Osteocyte (in vitro differentiated cells): ENCODE measurements around the gene JPH4. TPM values are rescaled to one million over a fixed set of nuclear protein-coding genes. Genes with fewer than 3 reads are reported as not detected.

Source experiments
- DNase-seq: peaks from one replicate; pipeline ENCODE4 v3.0.0; 2021; ENCODE audit warnings: mixed read lengths; ENCODE audit not compliant: unreplicated experiment; ENCODE audit errors: extremely low spot score
- H3K27ac Mint-ChIP-seq: one replicate; pipeline ENCODE4 v1.8.0; 2021; ENCODE audit warnings: mild to moderate bottlenecking, mixed read lengths; ENCODE audit not compliant: unreplicated experiment
- H3K27me3 Mint-ChIP-seq: one replicate; pipeline ENCODE4 v1.8.0; 2021; ENCODE audit warnings: mixed read lengths; ENCODE audit not compliant: unreplicated experiment
- H3K36me3 Mint-ChIP-seq: one replicate; pipeline ENCODE4 v1.8.0; 2021; ENCODE audit warnings: mixed read lengths; ENCODE audit not compliant: unreplicated experiment
- H3K4me1 Mint-ChIP-seq: one replicate; pipeline ENCODE4 v1.8.0; 2021; ENCODE audit warnings: mixed read lengths; ENCODE audit not compliant: unreplicated experiment
- H3K4me3 Mint-ChIP-seq: one replicate; pipeline ENCODE4 v1.8.0; 2021; ENCODE audit warnings: mild to moderate bottlenecking, moderate library complexity, mixed read lengths; ENCODE audit not compliant: unreplicated experiment
- H3K9me3 Mint-ChIP-seq: one replicate; pipeline ENCODE4 v1.8.0; 2021; ENCODE audit warnings: mixed read lengths; ENCODE audit not compliant: unreplicated experiment
- total RNA-seq: library from RNA; stranded (reverse); gene quantifications from 2 replicates; pipeline ENCODE4 v1.2.1, GENCODE V29; 2021
- TF ChIP-seq, protein P1 (sequence below): fragments of 200-600 bp; sonication (generic); IDR thresholded peaks from 2 replicates; pipeline ENCODE4 v1.5.0; 2021; ENCODE audit warnings: antibody characterized with exemption, mild to moderate bottlenecking, moderate library complexity

JPH4 gene
- total RNA-seq, 1 donor from 2014 or later = not detected

DNA sequence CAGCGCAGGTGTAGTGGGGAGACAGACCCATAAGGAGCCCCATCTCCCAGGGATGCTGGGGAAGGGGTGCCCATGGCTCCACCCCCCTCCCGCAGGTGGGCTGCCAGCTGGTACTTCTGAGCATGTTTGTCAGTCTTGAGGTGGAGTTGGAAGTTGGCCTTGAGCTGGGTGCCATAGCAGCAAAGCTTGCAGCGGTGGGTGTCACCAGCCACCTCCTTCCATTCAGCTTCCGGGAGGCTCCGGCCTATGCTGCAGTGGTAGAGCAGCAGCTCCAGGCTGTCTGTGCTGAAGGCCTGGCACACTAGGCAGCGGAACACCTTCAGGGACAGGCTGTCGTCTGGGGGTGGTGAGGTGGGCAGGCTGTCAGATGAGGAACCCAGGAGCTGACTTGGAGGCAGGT lies 45.9 kb downstream of the JPH4 start:
- Mint-ChIP-seq H3K9me3 (no peaks in the 10 kb centered on the region), H3K36me3 (no peaks in the 10 kb centered on the region), H3K4me1 (no peaks in the 10 kb centered on the region), H3K4me3 (no peak overlapping the region), H3K27ac (no peak overlapping the region), H3K27me3 (no peaks in the 10 kb centered on the region)
- no peak for DNase-seq
- TF ChIP-seq, protein P1, sequence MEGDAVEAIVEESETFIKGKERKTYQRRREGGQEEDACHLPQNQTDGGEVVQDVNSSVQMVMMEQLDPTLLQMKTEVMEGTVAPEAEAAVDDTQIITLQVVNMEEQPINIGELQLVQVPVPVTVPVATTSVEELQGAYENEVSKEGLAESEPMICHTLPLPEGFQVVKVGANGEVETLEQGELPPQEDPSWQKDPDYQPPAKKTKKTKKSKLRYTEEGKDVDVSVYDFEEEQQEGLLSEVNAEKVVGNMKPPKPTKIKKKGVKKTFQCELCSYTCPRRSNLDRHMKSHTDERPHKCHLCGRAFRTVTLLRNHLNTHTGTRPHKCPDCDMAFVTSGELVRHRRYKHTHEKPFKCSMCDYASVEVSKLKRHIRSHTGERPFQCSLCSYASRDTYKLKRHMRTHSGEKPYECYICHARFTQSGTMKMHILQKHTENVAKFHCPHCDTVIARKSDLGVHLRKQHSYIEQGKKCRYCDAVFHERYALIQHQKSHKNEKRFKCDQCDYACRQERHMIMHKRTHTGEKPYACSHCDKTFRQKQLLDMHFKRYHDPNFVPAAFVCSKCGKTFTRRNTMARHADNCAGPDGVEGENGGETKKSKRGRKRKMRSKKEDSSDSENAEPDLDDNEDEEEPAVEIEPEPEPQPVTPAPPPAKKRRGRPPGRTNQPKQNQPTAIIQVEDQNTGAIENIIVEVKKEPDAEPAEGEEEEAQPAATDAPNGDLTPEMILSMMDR = no peak

GRCh38 chr14:23531391-23531790 lies 47.2 kb downstream of the JPH4 start:
- DNase-seq = no peak
- Mint-ChIP-seq H3K4me1 (no peaks in the 10 kb centered on the region), H3K9me3 (no peaks in the 10 kb centered on the region), H3K27me3 (no peaks in the 10 kb centered on the region), H3K36me3 (peaks cover under 1% of the 10 kb centered on the region), H3K4me3 (no peak overlapping the region), H3K27ac (no peak overlapping the region)
- TF ChIP-seq, protein P1 = no peak

DNA sequence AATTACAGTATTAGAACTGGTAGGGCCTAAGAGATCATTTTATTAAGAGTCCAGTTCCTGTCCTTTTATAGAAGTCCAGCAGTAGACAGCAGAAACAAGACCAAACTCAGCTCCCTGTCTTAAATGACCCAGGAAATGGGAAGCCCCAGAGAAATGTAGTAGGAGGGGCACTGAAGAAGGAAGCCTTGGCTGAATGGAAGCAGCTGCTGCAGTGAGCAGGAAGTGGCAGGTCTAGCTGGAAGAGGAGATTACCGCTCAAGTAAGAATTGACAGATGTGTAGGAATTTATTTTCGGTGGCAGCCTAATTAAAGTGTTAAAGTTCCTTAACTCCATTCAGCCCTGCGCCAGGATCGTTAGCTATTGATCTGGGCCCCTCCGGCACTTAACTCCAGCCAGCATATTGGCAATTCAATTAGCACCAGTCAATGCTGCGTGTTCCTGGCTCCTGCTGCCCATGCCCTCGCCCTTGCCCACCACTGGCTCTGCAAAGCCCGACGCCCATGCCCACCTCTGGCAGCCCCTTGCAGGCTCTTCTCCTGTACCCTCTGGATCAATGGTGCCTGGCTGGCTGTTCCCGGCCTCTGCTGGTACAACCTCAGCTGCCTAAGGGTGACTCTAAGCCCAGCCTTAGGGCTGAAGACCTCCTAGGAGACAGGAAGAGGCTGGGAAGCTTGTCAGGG lies 48.1 kb downstream of the JPH4 start:
- Mint-ChIP-seq H3K36me3 (peaks cover 5% of the 10 kb centered on the region), H3K27me3 (no peaks in the 10 kb centered on the region), H3K4me3 (no peak overlapping the region), H3K9me3 (no peaks in the 10 kb centered on the region), H3K4me1 (no peaks in the 10 kb centered on the region), H3K27ac (no peak overlapping the region)
- no peak for DNase-seq
- TF ChIP-seq, protein P1 = no peak

- no peak overlapping the region for H3K27ac Mint-ChIP-seq
Measured at GRCh38 chr14:23529016-23529415, 49.6 kb downstream of the JPH4 start.

DNA sequence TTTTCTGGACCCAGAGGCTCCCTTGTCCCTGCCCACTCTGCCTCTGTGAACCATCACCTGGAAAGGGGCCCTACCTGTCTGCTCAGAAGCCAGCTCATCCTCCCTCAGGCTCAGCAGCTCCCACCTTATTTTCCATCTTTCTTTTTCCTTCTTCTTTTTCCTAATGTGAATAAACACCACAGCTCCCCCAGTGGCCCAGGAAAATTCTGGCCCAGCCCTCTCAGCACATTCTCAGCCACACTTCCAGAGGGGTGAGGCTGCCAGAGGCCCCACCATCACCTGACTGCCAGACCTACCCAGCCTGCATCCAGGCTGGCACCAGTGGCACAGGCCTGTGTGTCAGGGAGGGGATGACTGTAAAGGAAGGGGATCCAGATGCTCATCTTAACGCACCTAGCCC lies 50.0 kb downstream of the JPH4 start:
- peaks cover 5% of the 10 kb centered on the region for H3K36me3 Mint-ChIP-seq

More at GRCh38 chr14:23529016-23529415, 49.6 kb downstream of the JPH4 start:
- no peaks in the 10 kb centered on the region for H3K27me3 Mint-ChIP-seq
- H3K36me3 Mint-ChIP-seq = peaks cover 5% of the 10 kb centered on the region
- DNase-seq = no peak
- H3K4me1 Mint-ChIP-seq = no peaks in the 10 kb centered on the region
- TF ChIP-seq, protein P1 = no peak
- no peak overlapping the region for H3K4me3 Mint-ChIP-seq
- no peaks in the 10 kb centered on the region for H3K9me3 Mint-ChIP-seq

More for the DNA sequence above, 50.0 kb downstream of the JPH4 start:
- H3K27ac Mint-ChIP-seq = no peak overlapping the region
- DNase-seq = no peak
- H3K4me3 Mint-ChIP-seq = no peak overlapping the region
- H3K4me1 Mint-ChIP-seq = no peaks in the 10 kb centered on the region
- H3K27me3 Mint-ChIP-seq = no peaks in the 10 kb centered on the region
- no peaks in the 10 kb centered on the region for H3K9me3 Mint-ChIP-seq
- TF ChIP-seq, protein P1 = no peak
